ENCODE data around the gene C3orf18. TPM values are rescaled to one million over a fixed set of nuclear protein-coding genes. Genes with fewer than 3 reads are reported as not detected.

The C3orf18 gene
- polyA plus RNA-seq, 4 donors, result 1.1 to 3.9 (median 2.9) TPM

- no peaks in the 10 kb centered on the region for H3K4me1 ChIP-seq (ENCODE audit: control insufficient read depth in 3 of 3, insufficient read depth in 2 of 3, low read depth in 1 of 3, low read length in 2 of 3)
- no peaks in the 10 kb centered on the region for H3K9me3 ChIP-seq (ENCODE audit: control insufficient read depth in 2 of 2, insufficient read depth in 1 of 2, low read depth in 1 of 2, low read length in 1 of 2)
- no peaks in the 10 kb centered on the region for H3K36me3 ChIP-seq (ENCODE audit: control insufficient read depth in 3 of 3, insufficient read depth in 2 of 3, low read depth in 1 of 3, low read length in 3 of 3)
- FAIRE-seq (no peak), DNase-seq (peak; percentile 64 to 82)
- WGBS, 3 donors, result 41 to 50% (median 46%) methylated on average over 2 of the region's 2 CpGs
- H3K27me3 ChIP-seq (ENCODE audit: control insufficient read depth in 3 of 3, insufficient read depth in 3 of 3, low read length in 3 of 3), result peaks cover 0 to 3% (median 0%) of the 10 kb centered on the region in 3 donors
- no peak overlapping the region for H3K4me3 ChIP-seq (ENCODE audit: low read depth in 1 of 3, low read length in 3 of 3)
- no peak overlapping the region for H3K27ac ChIP-seq (ENCODE audit: low read depth in 1 of 3, low read length in 2 of 3)
Observed at GRCh38 chr3:50542177-50543034, 25.1 kb downstream of the C3orf18 start.

- no peak overlapping the region for H3K27ac ChIP-seq (ENCODE audit: low read depth in 1 of 3, low read length in 2 of 3)
- WGBS, 3 donors, result 58 to 64% (median 62%) methylated on average over 17 to 18 of the region's 18 CpGs
- DNase-seq, result no peak
- H3K36me3 ChIP-seq (ENCODE audit: control insufficient read depth in 3 of 3, insufficient read depth in 2 of 3, low read depth in 1 of 3, low read length in 3 of 3), result no peaks in the 10 kb centered on the region
- no peak overlapping the region for H3K4me3 ChIP-seq (ENCODE audit: low read depth in 1 of 3, low read length in 3 of 3)
- H3K9me3 ChIP-seq (ENCODE audit: control insufficient read depth in 2 of 2, insufficient read depth in 1 of 2, low read depth in 1 of 2, low read length in 1 of 2), result no peaks in the 10 kb centered on the region
- no peak for FAIRE-seq
- H3K4me1 ChIP-seq (ENCODE audit: control insufficient read depth in 3 of 3, insufficient read depth in 2 of 3, low read depth in 1 of 3, low read length in 2 of 3), result peaks cover 0 to 4% (median 0%) of the 10 kb centered on the region in 3 donors
- peaks cover 0 to 7% (median 0%) of the 10 kb centered on the region in 3 donors for H3K27me3 ChIP-seq (ENCODE audit: control insufficient read depth in 3 of 3, insufficient read depth in 3 of 3, low read length in 3 of 3)
Observed at GRCh38 chr3:50539356-50540286, 27.9 kb downstream of the C3orf18 start.

- FAIRE-seq (no peak), DNase-seq (no peak)
- Histone ChIP-seq H3K27me3 (ENCODE audit: control insufficient read depth in 3 of 3, insufficient read depth in 3 of 3, low read length in 3 of 3) (peaks cover 0 to 7% (median 0%) of the 10 kb centered on the region in 3 donors), H3K27ac (ENCODE audit: low read depth in 1 of 3, low read length in 2 of 3) (no peak overlapping the region), H3K4me1 (ENCODE audit: control insufficient read depth in 3 of 3, insufficient read depth in 2 of 3, low read depth in 1 of 3, low read length in 2 of 3) (peaks cover 0 to 15% (median 0%) of the 10 kb centered on the region in 3 donors), H3K36me3 (ENCODE audit: control insufficient read depth in 3 of 3, insufficient read depth in 2 of 3, low read depth in 1 of 3, low read length in 3 of 3) (no peaks in the 10 kb centered on the region), H3K4me3 (ENCODE audit: low read depth in 1 of 3, low read length in 3 of 3) (no peak overlapping the region), H3K9me3 (ENCODE audit: control insufficient read depth in 2 of 2, insufficient read depth in 1 of 2, low read depth in 1 of 2, low read length in 1 of 2) (no peaks in the 10 kb centered on the region)
- 60 to 68% (median 66%) methylated on average over 4 of the region's 4 CpGs for WGBS, 3 donors
Observed at GRCh38 chr3:50537421-50538129, 30.0 kb downstream of the C3orf18 start.

- 52 to 66% (median 61%) methylated on average over 5 of the region's 5 CpGs for WGBS, 3 donors
- FAIRE-seq, result no peak
- Histone ChIP-seq H3K27ac (ENCODE audit: low read depth in 1 of 3, low read length in 2 of 3) (no peak overlapping the region), H3K4me3 (ENCODE audit: low read depth in 1 of 3, low read length in 3 of 3) (no peak overlapping the region), H3K4me1 (ENCODE audit: control insufficient read depth in 3 of 3, insufficient read depth in 2 of 3, low read depth in 1 of 3, low read length in 2 of 3) (peaks cover 0 to 15% (median 0%) of the 10 kb centered on the region in 3 donors), H3K36me3 (ENCODE audit: control insufficient read depth in 3 of 3, insufficient read depth in 2 of 3, low read depth in 1 of 3, low read length in 3 of 3) (no peaks in the 10 kb centered on the region), H3K9me3 (ENCODE audit: control insufficient read depth in 2 of 2, insufficient read depth in 1 of 2, low read depth in 1 of 2, low read length in 1 of 2) (no peaks in the 10 kb centered on the region), H3K27me3 (ENCODE audit: control insufficient read depth in 3 of 3, insufficient read depth in 3 of 3, low read length in 3 of 3) (peaks cover 0 to 7% (median 2%) of the 10 kb centered on the region in 3 donors)
- DNase-seq, result no peak
Observed at GRCh38 chr3:50536471-50537180, 30.9 kb downstream of the C3orf18 start.

GRCh38 chr3:50534681-50535330 lies 32.7 kb downstream of the C3orf18 start:
- no peak for FAIRE-seq
- Histone ChIP-seq H3K9me3 (ENCODE audit: control insufficient read depth in 2 of 2, insufficient read depth in 1 of 2, low read depth in 1 of 2, low read length in 1 of 2) (no peaks in the 10 kb centered on the region), H3K4me1 (ENCODE audit: control insufficient read depth in 3 of 3, insufficient read depth in 2 of 3, low read depth in 1 of 3, low read length in 2 of 3) (peaks cover 0 to 20% (median 0%) of the 10 kb centered on the region in 3 donors), H3K36me3 (ENCODE audit: control insufficient read depth in 3 of 3, insufficient read depth in 2 of 3, low read depth in 1 of 3, low read length in 3 of 3) (no peaks in the 10 kb centered on the region), H3K4me3 (ENCODE audit: low read depth in 1 of 3, low read length in 3 of 3) (no peak overlapping the region), H3K27me3 (ENCODE audit: control insufficient read depth in 3 of 3, insufficient read depth in 3 of 3, low read length in 3 of 3) (peaks cover 0 to 18% (median 4%) of the 10 kb centered on the region in 3 donors), H3K27ac (ENCODE audit: low read depth in 1 of 3, low read length in 2 of 3) (no peak overlapping the region)
- WGBS, 3 donors, result 70 to 75% (median 73%) methylated on average over 9 of the region's 9 CpGs
- DNase-seq, result no peak

GRCh38 chr3:50533807-50534461 lies 33.6 kb downstream of the C3orf18 start:
- peaks cover 0 to 15% (median 4%) of the 10 kb centered on the region in 3 donors for H3K27me3 ChIP-seq (ENCODE audit: control insufficient read depth in 3 of 3, insufficient read depth in 3 of 3, low read length in 3 of 3)
- DNase-seq (no peak), FAIRE-seq (no peak)
- H3K36me3 ChIP-seq (ENCODE audit: control insufficient read depth in 3 of 3, insufficient read depth in 2 of 3, low read depth in 1 of 3, low read length in 3 of 3), result no peaks in the 10 kb centered on the region
- no peaks in the 10 kb centered on the region for H3K9me3 ChIP-seq (ENCODE audit: control insufficient read depth in 2 of 2, insufficient read depth in 1 of 2, low read depth in 1 of 2, low read length in 1 of 2)
- H3K4me1 ChIP-seq (ENCODE audit: control insufficient read depth in 3 of 3, insufficient read depth in 2 of 3, low read depth in 1 of 3, low read length in 2 of 3), result peaks cover 0 to 22% (median 0%) of the 10 kb centered on the region in 3 donors
- H3K27ac ChIP-seq (ENCODE audit: low read depth in 1 of 3, low read length in 2 of 3), result no peak overlapping the region
- WGBS, 3 donors, result 68 to 75% (median 74%) methylated on average over 9 of the region's 9 CpGs
- H3K4me3 ChIP-seq (ENCODE audit: low read depth in 1 of 3, low read length in 3 of 3), result no peak overlapping the region

GRCh38 chr3:50533316-50533715 lies 34.2 kb downstream of the C3orf18 start:
- WGBS, 3 donors, result 77 to 84% (median 80%) methylated on average over 13 of the region's 13 CpGs
- Histone ChIP-seq H3K9me3 (ENCODE audit: control insufficient read depth in 2 of 2, insufficient read depth in 1 of 2, low read depth in 1 of 2, low read length in 1 of 2) (no peaks in the 10 kb centered on the region), H3K4me1 (ENCODE audit: control insufficient read depth in 3 of 3, insufficient read depth in 2 of 3, low read depth in 1 of 3, low read length in 2 of 3) (peaks cover 0 to 22% (median 0%) of the 10 kb centered on the region in 3 donors), H3K27me3 (ENCODE audit: control insufficient read depth in 3 of 3, insufficient read depth in 3 of 3, low read length in 3 of 3) (peaks cover 0 to 15% (median 4%) of the 10 kb centered on the region in 3 donors), H3K36me3 (ENCODE audit: control insufficient read depth in 3 of 3, insufficient read depth in 2 of 3, low read depth in 1 of 3, low read length in 3 of 3) (no peaks in the 10 kb centered on the region), H3K4me3 (ENCODE audit: low read depth in 1 of 3, low read length in 3 of 3) (no peak overlapping the region), H3K27ac (ENCODE audit: low read depth in 1 of 3, low read length in 2 of 3) (no peak overlapping the region)
- DNase-seq, result no peak
- no peak for FAIRE-seq

Data from small intestine (tissue), 7 donors.